Measurements from ENCODE around the gene PLXNA2.

The PLXNA2 gene

DNA sequence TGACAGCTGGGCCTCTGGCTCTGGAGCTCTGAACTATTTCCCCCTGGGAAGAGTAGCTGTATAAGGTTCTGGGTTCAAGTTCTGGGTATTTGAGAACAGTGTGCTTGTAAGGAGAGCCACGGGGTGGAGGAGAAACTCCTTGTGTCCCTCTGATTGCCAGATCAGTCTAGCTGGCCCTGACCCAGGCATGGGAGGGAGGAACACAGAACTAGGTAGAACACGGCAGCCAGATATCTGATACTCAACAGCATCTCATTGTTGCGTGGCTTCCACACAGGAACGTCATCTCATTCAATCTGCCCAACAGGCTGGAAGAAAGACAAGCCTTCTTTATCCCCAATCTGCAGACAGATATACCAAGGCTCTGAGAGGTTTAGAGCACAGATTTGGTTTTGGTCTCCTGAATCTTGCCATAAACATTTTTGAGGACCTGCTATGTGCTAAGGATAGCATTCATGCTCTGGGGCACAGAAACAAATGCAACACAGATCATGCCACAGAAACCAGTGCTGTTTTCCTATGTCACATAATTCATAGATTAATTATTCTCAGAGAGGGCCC, 83.8 kb downstream of the PLXNA2 start:
- no peak for DNase-seq (ENCODE audit: low read depth)

DNA sequence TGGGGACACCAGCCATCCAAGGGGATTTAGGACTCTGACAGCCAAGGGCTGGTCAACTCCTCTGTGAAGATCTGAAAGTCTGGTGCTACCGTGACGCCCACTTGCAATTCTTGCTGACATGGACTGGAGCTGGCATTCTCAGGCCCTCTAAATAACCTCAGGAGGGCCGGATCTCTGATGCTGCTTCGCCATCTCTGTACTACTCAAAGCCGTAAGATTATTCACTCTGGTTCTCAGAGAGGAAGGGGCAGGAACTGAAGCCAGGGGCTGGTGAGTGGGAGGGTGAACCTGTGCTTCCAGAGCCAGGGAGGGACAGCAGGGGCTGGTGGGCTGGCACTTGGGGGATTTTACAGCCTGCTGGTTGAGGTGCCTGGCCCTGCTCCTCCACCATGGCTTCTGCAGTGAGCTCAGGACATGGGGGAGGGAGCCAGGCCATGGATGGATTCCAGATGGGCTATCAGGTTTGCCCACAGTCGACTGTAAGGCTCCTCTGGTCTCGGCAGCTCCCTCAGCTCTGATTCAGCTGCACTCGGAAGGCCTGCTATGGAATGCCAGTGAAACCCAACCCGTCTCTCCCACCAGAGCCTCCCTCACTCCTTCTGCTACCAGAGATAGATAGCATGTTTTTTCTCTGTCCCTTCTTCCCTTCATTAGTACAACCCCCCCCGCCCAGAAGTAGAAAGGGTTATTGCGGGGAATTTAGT, 84.5 kb downstream of the PLXNA2 start:
- DNase-seq (ENCODE audit: low read depth), result no peak

DNA sequence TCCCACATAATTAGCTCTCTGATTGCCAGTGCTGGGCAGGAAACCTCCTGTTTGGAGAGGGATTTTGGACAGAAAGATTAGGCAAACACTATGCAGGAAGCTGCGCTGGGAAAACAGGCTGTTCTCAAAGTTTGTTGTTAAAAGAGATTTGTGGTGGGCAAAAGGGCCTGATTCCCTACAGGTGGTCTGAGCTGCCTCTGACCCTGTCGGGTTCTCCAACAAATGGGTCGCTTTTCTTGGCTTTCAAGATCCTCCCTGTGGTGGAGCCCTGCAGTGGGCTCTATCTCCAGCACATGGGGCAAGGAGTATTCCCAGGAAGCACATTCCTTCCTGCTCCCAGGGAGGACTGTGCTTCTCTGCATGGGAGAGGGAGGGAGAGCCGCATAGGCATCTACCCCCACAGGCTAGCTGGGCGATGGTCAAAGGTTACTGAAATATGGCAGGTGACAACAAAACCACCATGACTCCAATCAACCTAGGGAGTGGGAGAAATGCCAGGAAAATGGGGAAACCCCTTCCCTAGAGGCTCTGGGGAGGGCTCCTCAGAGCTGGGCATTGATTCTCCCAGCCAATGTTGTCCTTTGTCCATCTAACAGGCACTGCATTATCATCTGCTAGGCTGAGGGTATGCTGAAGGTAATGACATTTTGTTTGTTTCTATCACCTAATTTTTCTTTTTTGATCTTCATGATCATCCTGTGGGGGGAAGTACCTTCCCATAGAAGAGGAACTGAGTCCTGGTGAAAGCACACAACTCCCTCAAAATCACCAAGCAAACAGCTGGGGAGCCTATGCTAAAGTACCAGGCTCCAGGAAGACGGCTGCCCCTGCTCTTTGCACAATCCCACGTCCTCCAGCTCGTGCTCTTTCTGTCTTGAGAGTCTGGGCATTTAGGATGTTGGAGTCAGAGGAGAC, 85.3 kb downstream of the PLXNA2 start:
- DNase-seq (ENCODE audit: low read depth), result no peak

DNA sequence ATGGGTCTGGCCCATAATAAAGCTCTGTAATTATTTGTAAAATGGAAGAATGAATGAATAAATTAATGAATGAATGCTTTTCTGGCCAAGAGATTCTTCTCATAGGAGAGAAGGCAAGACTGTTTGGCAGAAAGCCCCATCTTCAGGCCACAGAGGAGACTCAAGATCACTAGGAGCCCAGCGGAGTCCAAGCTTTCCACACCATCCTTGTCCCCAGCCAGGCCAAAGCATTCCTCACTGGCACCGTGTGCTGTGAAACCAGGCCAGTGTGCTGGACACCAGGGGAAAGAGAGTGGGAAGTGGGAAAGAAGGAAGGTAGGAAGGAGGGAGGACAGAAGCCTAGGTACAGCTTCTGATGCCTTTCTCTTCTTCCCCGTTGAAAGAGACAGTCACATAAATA, 86.4 kb downstream of the PLXNA2 start:
- DNase-seq (ENCODE audit: low read depth), result no peak

GRCh38 chr1:208156741-208157140, 87.4 kb downstream of the PLXNA2 start:
- no peak for DNase-seq (ENCODE audit: low read depth)

DNA sequence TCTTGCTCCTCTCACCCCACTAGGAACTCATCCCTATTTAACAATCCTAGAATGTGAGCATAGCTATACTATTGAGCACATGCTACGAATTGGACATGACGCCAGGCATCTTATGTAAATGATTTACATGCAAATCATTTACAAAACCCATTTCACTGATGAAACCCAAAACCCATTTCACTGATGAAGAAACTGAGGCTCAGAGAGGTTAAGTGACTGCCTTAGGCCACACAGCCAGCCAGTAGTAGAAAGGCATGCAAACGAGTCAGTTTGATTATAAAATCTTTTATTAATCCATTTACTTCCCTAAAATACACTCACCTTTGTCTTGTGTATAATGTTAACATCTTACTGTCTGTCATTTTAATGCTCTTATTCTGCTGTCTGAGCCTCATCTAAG, 87.9 kb downstream of the PLXNA2 start:
- DNase-seq (ENCODE audit: low read depth), result no peak

- DNase-seq (ENCODE audit: low read depth), result no peak
Measured at GRCh38 chr1:208154679-208155642, 89.2 kb downstream of the PLXNA2 start.

- DNase-seq (ENCODE audit: low read depth), result no peak
Measured at GRCh38 chr1:208154040-208154439, 90.1 kb downstream of the PLXNA2 start.

- no peak for DNase-seq (ENCODE audit: low read depth)
Measured at GRCh38 chr1:208153386-208153785, 90.8 kb downstream of the PLXNA2 start.

DNA sequence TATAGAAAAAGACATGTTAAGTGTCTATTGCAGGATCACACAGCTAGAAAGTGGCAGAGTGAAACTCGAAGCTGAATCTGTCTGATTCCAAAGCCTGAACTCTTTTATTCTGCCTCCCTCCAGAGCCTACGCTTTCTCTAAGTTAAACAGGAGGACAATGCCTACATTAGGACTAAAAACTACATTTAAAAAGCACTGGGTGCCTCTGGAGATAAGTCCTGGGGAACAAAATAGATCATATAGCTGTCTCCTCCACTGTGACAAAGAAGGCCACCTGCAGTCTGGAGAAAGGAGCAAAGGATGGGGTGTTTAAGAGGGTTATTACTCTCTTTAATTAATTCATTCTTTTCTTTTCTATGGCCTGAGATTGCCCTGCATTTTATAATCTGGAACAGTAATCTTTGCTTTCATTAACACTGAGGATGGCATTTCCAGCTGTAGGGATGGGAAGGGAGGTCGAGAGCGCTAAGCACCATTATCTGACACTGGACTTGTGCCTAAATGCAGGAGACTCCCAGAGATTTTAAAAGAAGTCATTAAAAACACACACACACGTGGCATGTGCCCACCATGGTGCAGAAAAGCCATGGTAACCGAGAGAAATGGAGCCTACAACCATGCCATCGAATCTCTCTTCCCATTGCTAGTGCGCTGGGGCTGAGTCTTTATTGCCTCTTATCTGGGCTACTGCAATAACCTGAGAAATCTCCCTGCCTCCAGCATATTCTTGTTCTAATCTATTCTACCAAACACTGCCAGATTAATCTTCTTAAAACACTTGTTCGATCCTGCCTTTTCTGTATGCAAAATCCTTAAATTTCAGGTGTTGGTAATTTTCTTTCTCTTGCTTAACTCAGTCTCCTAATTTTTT, 92.2 kb downstream of the PLXNA2 start:
- no peak for DNase-seq (ENCODE audit: low read depth)

DNA sequence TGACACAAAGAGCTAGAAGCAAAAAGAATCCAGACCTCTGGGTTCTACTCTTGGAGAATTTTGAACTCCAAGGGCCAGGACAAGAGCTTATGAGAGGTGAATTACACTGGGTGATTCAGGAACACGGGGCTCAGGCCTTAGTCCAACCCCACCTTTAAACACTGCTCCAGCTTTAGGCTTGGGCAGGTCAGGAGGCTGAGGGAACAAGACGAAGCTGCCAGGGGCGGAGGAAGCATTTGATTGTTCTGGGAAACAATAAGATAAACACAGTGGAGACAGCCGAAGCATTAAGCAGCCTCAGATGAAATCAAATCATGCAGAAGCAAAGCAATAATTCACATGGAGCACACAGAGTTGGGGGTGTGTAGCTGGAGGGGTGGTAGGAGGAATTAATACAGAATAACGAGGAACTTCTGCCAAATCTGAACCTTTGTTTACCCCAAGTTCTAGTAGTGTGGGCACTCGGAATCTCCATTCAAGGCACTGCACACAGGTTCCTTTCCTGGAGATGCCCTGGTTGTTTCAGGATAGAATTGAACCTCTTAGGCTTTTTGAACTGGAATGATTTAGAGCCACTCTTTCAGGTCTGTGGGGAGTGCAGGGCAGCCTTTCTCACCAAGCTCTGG, 93.2 kb downstream of the PLXNA2 start:
- no peak for DNase-seq (ENCODE audit: low read depth)

DNA sequence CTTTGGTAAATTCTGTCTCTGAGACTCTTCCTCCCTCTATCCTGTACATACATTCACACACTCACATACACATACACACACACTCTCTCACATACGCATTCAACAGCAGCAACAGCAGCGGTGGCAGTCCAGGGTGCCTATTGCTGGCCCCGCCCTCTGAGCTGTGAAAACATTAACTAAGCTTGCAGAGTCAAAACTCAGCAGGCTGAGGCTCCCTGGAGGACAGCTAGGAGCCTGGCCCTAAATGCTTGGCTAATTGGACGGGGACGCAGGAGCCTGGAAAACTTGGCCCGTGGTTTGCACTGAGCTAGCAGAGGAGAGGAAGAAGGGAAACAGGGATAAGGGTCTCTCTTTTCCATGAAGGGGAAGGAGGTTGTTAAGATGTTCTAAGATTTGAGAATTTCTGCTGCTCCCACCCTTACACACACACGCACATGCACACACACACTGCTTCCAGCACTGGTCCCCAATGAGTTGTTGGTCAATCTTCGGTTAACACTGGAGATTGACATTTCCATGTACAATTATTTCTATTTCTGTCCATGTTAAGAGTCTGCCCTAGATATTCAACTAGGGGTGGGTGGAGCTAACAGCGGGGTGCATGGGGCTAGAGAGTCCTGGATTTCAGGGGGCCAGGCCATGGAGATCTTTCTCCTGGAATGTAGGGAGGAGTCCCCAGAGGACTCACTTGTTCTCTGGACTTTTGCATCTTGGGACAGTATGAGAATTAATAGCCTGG, 94.2 kb downstream of the PLXNA2 start:
- DNase-seq (ENCODE audit: low read depth), result no peak

DNA sequence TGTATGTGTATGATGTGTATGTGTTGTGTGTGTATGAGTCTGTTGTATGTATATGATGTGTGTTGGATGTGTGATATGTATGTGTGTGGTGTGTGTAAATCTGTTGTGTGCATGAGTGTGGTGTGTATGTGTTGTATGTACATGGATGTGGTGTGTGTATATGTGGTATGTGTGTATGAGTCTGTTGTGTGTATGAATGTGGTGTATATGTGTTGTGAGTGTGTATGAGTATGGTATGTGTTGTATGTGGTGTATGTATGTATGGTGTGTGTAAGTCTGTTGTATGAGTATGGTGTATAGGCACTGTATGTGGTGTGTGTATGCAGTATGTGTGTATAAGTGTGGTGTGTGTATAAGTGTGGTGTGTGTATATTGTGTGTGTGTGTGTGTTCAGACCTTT, 95.0 kb downstream of the PLXNA2 start:
- no peak for DNase-seq (ENCODE audit: low read depth)

DNA sequence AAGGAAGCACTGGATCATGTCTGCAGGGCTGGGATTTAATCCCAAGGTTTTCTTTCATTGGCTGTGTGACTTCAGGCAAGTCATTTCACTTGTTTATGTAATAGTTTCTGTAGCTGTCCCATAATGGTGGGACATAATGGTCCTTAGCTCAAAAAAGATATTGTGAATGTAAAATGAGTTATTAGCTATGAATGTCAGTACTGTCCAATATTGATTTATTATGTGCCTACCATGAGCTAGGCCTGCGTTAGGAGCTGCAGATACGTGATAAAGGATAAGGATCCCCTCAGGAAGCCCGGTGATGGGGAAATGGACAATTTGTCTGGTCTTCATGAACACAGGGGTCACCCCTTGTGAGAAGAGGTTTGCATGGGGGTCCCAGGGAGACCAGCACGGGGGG, 95.8 kb downstream of the PLXNA2 start:
- no peak for DNase-seq (ENCODE audit: low read depth)

GRCh38 chr1:208146650-208147049, 97.5 kb downstream of the PLXNA2 start:
- DNase-seq (ENCODE audit: low read depth), result no peak

- no peak for DNase-seq (ENCODE audit: low read depth)
Measured at GRCh38 chr1:208145167-208145566, 99.0 kb downstream of the PLXNA2 start.

GRCh38 chr1:208142590-208143382, 101.4 kb downstream of the PLXNA2 start:
- no peak for DNase-seq (ENCODE audit: low read depth)

DNA sequence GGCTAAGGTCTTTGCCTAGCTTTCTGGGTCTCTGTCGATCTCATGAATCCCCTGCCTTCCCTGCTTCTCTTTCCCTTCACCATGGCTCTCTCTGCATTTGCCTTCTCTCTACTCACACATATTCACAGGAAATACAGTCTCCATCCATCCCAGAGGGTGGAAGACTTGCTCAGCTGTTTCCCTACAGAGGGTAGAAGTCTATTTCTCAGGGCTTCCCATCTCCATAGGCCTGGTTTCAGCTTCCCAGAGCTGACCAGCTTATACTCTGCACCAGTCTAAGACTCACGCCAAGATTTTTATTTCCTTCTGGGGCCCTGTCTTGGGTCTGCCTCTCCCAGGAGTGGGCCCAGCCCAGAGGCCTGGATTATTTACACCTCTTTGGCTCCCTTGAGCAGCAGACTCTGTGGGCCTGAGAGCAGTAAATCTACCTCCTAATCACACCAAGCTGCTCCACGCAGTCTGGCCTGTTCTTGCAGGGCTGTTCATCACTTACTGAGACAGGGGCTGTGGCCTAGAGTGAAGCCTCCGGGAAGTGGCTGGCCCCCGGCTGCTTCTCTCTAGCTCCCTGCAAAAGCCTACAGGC, 102.5 kb downstream of the PLXNA2 start:
- no peak for DNase-seq (ENCODE audit: low read depth)
